Erythroblast (primary cell): ENCODE data around the gene RNF213.

Experiments used
- GATA1 ChIP-seq: IDR thresholded peaks from 2 replicates; pipeline ENCODE4 v1.6.1; 2011; ENCODE audit warnings: low read depth, mild to moderate bottlenecking, control low read depth, low read length, moderate library complexity
- POLR2A ChIP-seq: IDR thresholded peaks from 2 replicates; pipeline ENCODE4 v1.6.1; 2011; ENCODE audit warnings: mild to moderate bottlenecking, low read length

DNA sequence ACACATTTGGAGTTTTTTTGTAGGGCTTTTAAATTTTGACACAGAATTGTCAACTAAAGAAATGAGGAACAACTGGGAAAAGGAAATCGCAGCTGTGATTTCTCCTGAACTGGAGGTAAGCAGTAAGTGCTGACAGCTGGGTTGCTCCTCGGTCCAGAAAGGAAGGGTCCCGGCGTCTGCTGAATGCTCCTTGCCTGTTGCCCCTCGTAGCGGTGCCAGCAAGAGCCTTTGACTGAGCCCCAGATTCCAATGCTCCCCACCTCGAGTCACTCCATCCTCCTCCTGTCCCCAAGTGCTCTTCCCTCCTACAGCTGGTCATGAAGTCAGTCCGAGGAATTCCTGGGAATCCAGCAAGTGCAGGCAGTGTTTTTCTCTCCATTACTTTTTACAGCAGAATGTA is 122.3 kb downstream of the RNF213 start:
- no peak for TF ChIP-seq POLR2A
- TF ChIP-seq GATA1 = no peak
